Tongue (tissue), 2 donors: ENCODE data around the gene IFRD1. TPM values are rescaled to one million over a fixed set of nuclear protein-coding genes. Genes with fewer than 3 reads are reported as not detected.
A peak's percentile ranks its signal among the peaks of the same experiment; 100 is the strongest.
"Not testable (repeated sequence)": the region's sequence is repeated elsewhere in the genome, so short reads cannot be mapped to it uniquely, and the experiment has no call there.

Source experiments
- DNase-seq: peaks from one replicate; pipeline ENCODE4 v3.0.0-alpha.2; 2015
- total RNA-seq: library from RNA; depleted of rRNA; stranded (reverse); fragments of >200 nt; gene quantifications from one replicate; pipeline ENCODE4 v1.2.3, GENCODE V29; 2014

Gene IFRD1
- total RNA-seq, 1 donor from 2014 or later = 46.2 TPM

GRCh38 chr7:112488264-112488552, 37.9 kb downstream of the IFRD1 start:
- DNase-seq = no peak

DNA sequence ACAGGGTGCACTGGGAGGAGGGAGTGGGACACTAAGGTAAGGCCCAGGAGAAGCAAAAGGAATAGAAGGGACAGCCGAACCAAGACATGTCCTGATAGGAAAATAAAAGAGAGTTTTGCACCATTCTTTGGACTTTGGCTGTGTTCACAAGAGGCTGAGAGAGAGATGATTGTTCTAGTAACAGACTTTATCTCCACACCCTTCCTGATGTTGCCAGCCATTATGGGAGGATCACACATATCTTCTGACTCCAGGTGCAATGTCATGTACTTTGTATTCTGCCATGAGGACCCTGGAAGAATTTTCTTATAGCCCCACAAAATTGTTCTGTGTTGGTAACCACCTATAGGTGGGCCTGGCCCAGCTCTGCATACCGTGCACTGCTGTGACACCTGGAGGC, 41.9 kb downstream of the IFRD1 start:
- no peak for DNase-seq

GRCh38 chr7:112494656-112495055, 44.4 kb downstream of the IFRD1 start:
- DNase-seq = no peak

DNA sequence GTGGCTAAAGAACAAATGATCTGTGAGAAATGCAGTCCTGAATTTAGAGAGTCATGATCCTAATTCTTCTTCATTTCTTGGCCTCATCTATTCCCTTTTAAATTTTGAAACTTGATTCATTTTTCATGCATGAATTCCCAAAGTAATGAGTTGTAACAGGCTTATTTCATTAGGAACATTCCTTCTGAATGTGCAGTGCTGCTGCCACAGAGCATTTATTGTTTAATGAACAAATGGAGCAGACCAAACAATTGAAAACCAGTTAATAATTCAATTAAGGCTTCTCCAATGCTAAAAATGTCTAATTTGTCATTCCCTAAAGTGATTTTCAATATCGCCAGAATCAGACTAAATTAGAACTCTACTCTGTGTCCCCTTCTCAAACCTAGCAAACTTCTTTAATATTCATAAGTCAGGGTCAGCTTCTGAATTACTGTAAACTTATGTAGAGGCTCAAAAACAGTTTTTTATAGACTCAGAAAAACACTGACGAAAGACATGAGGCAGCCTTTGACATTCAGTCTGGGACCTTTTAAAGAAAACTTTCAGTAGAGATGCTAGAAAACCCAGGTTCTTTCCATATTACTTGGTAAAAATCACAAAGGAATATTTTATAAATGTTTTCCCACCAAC, 45.0 kb downstream of the IFRD1 start:
- DNase-seq = no peak

- peak; percentile 75 for DNase-seq
These were observed 45.7 kb downstream of the IFRD1 start for GRCh38 chr7:112495810-112496462.

- DNase-seq = no peak
These were observed 47.2 kb downstream of the IFRD1 start for GRCh38 chr7:112497481-112497880.

- DNase-seq = peak; percentile 46
These were observed 50.4 kb downstream of the IFRD1 start for GRCh38 chr7:112500619-112501018.

DNA sequence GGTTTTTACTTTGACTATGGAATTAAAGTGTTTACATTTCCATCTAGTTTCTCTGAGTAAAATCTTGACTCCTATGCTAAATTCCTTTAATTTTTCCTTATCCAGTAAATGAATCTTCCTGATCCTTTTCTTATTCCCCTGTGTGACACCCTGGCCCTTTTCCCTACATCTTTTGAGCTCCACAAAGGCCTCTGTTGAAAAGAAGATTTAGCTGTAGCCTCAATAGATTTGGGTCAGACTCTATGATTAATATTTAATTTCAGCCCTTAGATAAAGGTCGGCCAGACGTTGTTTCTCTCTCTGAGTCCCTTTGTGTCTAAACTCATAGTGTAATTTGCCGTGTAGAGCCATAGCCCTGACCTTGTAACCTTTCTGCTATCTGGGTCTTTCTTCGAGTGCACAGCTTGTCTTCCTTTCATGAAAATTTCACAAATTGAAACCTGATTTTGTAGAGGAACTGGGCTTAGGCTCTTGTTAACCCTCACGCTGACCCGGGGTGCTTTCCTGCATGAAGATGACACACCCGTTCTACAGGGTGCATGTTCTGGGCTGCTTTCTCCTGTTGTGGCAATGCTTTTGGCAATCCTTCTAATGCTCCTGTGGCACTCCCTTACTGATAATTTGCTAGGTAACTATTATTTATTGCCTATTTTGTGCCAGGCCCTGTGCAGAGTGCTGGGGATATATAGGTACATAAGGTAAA, 51.7 kb downstream of the IFRD1 start:
- no peak for DNase-seq

- no peak for DNase-seq
These were observed 52.4 kb downstream of the IFRD1 start for GRCh38 chr7:112502700-112503099.

DNA sequence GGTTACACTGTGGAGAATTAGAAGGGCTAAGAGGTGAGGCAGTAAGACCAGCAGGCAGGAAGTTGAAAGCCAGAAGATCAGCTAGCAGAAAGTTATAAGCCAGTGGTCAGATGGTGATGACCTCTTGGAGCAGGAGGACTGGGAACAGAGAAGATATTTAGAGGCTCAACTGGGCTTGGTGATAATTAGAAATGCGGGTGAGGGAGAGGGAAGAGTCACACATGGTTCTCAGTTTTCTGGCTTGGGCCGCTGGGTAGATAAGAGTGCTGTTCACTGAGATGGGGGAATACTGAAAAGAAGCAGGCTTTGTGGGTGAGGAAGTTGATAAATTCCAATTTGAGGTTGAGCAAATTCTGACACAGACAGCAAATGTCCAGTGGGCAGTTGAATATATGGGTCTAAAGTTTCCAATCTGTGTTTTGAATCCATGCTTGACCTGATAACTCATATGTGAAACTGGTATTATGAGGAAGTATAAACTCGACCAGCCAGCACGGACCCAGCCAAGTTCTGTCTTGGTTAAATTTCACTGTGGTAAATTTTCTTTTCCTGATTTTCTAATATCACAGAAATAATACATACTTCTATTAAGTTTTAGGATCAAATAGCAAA, 53.2 kb downstream of the IFRD1 start:
- DNase-seq = no peak

GRCh38 chr7:112504093-112504695, 53.9 kb downstream of the IFRD1 start:
- DNase-seq = no peak

DNA sequence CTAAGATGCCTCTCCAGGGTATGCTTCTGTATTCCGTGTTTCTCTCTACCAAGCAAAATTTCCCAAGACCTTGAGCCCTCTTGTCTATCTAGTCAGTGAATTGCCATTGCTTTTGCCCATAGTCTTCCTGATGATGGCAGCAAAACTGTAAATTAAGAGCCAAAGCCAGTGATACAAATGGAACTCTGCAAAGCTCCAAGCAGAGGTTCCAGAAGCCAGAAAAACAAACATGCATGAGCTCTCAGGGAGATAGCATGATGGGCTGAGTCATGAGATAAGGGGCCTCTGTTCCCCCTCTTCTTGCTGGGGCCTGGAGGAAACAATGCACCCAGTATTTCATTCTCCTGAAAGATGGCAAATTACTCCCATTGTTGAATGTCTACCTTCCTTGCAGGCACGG, 55.2 kb downstream of the IFRD1 start:
- no peak for DNase-seq

DNA sequence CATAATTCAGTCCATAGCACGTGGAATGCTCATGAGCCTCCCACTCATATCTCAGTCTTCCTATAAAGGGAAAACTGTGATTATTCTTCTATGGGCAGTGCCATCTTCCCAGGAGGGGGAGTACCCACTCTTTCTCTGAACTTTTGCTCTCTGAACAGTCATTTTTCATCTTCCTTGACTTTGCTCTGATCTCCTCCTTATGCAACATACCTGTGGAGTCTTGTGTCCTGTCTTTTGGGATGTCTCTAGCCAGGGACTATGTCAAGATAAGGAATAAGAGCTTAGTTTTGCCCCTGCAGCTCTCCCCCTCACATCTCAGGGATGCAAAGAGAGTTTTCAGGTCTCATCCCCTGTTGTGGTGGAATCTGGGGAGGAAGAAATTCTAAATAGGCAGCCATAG, 58.1 kb downstream of the IFRD1 start:
- DNase-seq = no peak

DNA sequence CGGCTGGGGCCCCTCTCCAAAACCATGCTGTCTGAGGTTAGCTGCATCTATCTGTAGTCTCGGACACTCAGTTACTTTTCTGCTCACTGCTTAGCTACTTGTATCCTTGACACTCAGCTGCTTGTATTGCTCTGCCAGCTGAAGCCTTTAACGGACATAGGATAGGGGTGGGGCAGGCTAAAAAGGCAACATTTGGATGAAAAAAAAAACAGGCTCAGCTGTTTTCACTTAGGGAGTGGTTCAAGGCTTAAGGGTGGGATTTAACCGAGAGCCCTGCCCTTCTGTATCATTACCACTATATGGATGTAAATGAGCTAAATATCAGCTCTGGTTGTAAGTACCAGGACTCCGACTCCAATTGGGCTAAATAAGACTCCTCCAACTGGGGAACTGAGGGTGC, 59.1 kb downstream of the IFRD1 start:
- DNase-seq = peak; percentile 89

DNA sequence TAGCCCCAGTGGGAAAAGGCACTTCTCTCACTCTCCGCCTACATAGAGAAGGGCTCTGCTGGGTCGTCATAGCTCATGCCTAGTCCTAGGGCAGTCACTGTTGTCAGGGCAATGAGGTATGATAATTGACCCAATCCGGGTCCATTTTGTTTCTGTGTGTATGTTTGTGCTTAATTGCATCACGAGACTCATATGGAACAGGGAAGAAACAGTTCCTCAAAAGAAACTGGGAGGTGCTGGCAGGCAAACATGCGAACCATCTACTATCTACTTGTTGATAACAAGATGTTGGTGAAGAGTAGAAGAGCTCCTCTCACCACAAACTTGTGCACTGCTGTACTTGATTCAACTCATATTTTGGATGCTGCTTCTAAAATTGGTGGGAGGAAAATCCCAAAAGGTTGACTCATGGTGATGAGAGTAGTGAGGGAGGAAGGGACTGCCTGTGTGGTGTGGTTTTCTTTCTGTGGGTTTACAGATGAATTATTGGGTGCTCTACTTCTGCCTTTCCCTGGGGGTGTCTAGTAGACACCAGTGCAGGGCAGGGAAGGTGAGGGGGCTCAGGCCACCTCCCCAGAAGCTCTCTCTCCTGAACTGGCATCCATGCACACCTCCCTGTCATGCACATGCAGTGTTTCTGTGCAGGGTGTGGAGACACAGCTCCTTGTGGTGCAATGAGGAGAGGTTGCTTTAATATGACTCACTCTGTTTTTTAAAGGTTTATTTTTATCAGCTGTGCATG, 59.9 kb downstream of the IFRD1 start:
- no peak for DNase-seq

- DNase-seq = no peak
These were observed 60.5 kb downstream of the IFRD1 start for GRCh38 chr7:112510743-112511110.

DNA sequence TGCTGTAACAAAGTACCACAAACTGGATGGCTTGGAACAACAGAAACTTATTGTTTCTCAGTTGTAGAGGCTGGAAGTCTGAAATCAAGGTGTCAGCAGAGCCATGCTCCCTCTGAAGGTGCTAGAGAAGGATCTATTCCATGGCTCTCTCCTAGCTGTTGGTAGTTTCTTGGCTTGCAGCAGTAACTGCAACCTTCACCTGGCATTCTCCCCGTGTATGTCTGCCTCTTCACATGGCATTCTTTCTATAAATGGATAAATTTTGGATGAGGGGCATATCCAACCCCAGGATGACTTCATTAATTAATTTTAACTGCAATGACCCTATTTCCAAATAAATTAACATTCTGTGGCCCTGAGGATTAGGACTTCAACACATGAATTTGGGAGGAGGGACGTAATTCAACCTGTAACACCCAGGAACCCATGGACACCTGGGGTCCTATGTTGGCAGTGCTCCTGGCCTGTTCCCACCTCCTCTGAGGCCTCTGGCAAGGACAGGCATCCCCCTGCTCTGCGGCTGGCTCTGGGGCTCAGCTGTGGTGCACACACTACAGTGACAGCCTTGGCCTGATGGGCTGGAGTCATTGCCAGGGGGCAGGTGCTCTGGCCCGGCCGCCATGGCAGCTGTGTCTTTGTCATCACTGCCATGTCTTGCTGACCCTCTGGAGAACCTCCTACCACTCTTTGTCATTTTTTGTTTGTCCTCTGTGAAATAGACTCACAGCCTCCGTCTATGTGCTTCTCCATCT, 61.4 kb downstream of the IFRD1 start:
- peak; percentile 52 for DNase-seq

GRCh38 chr7:112512451-112513210, 62.4 kb downstream of the IFRD1 start:
- no peak for DNase-seq

DNA sequence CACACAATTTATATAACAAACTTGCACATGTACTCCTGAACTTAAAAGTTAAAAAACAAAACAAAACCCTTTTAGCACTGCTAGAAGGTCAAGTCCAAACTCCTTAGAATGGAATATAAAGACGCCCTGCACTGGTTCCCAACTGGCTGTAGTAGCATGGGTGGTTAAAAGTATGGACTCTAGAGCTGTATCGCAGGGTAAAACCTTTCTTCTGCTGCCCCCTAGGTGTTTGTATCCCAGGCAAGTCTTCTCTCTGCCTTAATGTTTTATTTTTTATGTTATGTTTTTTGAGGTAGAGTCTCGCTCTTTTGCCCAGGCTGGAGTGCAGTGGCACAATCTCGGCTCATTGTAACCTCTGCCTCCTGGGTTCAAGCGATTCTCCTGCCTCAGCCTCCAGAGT, 65.7 kb downstream of the IFRD1 start:
- no peak for DNase-seq

- not testable (repeated sequence) for DNase-seq
These were observed 66.2 kb downstream of the IFRD1 start for GRCh38 chr7:112516418-112516817.

GRCh38 chr7:112517487-112517886, 67.2 kb downstream of the IFRD1 start:
- DNase-seq = no peak
